Measurements from ENCODE around the gene OR7A17. TPM values are rescaled to one million over a fixed set of nuclear protein-coding genes. Genes with fewer than 3 reads are reported as not detected.

OR7A17 gene
- total RNA-seq, 6 experiments from 2014 or later, result not detected

DNA sequence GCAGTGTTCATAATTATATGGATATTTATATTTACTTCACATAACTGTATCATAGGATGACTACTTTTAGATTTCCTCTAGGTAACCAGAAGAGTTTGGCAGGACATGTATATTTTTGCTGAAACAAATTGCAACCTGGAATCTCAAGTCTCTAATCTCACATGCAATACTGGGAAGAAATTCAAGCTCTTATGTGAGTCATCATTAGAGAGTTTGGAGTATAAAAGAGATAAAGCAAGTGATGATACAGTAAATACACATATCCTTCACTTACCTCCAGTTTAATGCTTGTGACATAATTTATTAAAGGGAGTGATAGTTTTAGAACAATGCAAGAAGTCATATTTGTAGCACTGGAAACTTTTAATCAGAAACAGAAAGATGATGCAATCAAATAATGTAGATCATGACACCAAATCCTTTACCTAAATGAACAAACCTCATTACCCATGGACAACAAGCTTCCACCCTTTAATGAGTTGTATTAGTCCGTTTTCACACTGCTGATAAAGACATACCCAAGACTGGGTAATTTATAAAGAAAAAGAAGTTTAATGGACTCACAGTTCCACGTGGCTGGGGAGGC, 15.8 kb upstream of the OR7A17 start:
- H3K4me1 Mint-ChIP-seq (ENCODE audit: low read depth), result no peaks in the 10 kb centered on the region
- peaks cover 4% of the 10 kb centered on the region; the same call in 1 of the 2 replicates for H3K27me3 Mint-ChIP-seq (ENCODE audit: insufficient read depth)
- TF ChIP-seq CTCF (IDR thresholded peaks at IDR 0.05), result no peak
- no peaks in the 10 kb centered on the region for H3K36me3 Mint-ChIP-seq (ENCODE audit: low read depth)
- no peak overlapping the region for H3K27ac Mint-ChIP-seq
- no peak for DNase-seq
- H3K4me3 Mint-ChIP-seq, result no peak overlapping the region
- no peaks in the 10 kb centered on the region for H3K9me3 Mint-ChIP-seq

DNA sequence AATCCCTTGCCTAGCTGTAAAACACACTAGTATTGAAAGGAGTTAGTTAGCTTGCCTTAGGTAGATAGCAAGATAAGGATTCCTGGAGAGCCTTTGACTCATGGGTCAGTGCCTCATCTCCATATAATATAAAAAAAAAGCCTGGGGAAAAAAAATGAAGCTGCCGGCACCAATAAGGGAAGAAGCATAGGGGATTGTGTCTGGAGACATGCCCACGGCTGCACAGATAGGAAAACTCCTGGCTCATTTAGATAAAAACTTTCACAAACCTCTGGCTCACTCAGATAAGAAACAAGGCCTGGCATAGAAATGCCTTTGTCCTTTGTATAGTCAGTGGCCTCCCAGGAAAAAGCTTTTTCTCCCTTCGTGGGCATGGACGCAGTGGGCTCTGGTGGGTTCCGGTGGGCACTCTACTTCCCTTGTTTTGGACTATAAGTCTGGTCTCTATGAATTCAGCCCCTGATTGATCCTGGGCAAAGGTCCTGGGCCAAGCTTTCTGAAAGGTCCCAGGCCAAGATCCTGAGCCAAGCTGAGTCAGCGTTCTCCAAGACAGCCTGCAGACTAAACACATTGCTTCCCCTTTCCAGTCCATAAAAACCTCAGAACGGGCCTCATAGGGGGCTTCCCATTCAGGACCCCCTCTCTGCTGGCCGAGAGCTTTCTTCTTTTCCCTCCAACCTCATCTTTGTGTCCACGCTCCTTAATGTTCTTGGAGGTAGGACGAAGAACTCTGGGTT, 4.9 kb upstream of the OR7A17 start:
- TF ChIP-seq CTCF (IDR thresholded peaks at IDR 0.05), result no peak
- peaks cover 8% of the 10 kb centered on the region for H3K4me1 Mint-ChIP-seq (ENCODE audit: low read depth)
- H3K27ac Mint-ChIP-seq, result no peak overlapping the region
- H3K27me3 Mint-ChIP-seq (ENCODE audit: insufficient read depth), result peaks cover 5% of the 10 kb centered on the region
- no peaks in the 10 kb centered on the region for H3K9me3 Mint-ChIP-seq
- no peaks in the 10 kb centered on the region for H3K36me3 Mint-ChIP-seq (ENCODE audit: low read depth)
- H3K4me3 Mint-ChIP-seq, result no peak overlapping the region
- no peak for DNase-seq

DNA sequence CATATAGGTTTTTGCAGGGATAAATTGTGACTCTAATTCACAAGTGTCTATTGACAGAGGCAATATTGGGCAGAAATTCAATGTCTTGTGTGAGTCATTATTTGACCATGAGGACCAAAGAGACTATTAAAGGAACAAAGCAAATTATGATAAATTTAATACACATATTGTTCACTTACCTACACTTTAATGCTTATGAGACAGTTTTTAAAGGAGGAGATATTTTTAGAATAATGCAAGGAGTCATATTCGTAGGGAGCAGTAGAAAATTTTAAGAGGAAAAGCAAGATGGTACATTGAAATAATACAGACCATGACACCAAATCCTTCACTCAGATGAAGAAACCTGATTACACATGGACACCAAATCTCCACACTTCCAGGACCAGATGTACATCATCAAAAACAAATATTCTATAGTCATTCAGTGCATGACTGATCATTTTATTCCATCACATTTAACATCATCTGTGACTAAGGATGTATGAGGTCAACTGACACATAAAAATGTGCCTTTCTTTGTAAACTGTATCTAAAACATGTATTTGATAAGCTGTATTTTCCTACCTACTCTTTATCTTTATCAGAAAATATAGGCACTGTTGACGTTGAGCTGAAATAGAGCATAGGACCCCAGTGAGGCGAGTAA, 4.2 kb upstream of the OR7A17 start:
- no peaks in the 10 kb centered on the region for H3K9me3 Mint-ChIP-seq
- H3K4me3 Mint-ChIP-seq, result no peak overlapping the region
- TF ChIP-seq CTCF (IDR thresholded peaks at IDR 0.05), result no peak
- H3K27me3 Mint-ChIP-seq (ENCODE audit: insufficient read depth), result peaks cover 5% of the 10 kb centered on the region
- H3K27ac Mint-ChIP-seq, result no peak overlapping the region
- H3K4me1 Mint-ChIP-seq (ENCODE audit: low read depth), result peaks cover 8% of the 10 kb centered on the region
- H3K36me3 Mint-ChIP-seq (ENCODE audit: low read depth), result no peaks in the 10 kb centered on the region
- no peak for DNase-seq

DNA sequence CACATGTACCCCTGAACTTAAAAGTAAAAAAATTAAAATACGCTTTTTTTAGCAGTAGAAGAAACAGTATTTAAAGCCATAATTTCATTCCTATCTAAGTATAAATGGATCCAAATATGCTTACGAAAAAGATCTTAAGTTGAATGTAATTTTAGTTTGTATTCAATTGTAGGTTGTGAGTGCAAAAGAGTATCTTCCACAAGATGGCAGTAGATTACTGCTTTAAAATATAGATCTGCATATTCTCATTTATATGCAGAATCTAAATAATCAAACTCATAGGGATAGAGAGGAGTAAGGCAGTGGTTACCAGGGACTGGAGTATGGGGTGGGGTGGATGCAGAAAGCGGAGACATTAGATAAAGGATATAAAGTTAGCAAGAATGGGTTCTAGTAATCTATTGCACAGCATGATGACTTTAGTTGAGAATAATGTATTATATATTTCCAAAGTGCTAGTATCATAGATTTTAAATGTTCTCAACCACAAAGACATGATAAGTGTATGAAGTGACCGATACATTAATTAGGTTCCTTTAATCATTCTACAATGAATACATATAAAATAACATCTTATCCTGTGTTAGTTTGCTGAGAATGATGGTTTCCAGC, 14.2 kb downstream of the OR7A17 start:
- no peaks in the 10 kb centered on the region for H3K4me1 Mint-ChIP-seq (ENCODE audit: low read depth)
- H3K9me3 Mint-ChIP-seq, result no peaks in the 10 kb centered on the region; the same call in 1 of the 2 replicates

More for the DNA sequence above, 14.2 kb downstream of the OR7A17 start:
- no peak for DNase-seq
- H3K4me3 Mint-ChIP-seq, result no peak overlapping the region
- H3K27ac Mint-ChIP-seq, result no peak overlapping the region
- H3K27me3 Mint-ChIP-seq (ENCODE audit: insufficient read depth), result no peaks in the 10 kb centered on the region
- H3K36me3 Mint-ChIP-seq (ENCODE audit: low read depth), result no peaks in the 10 kb centered on the region
- peak; percentile 77 for TF ChIP-seq CTCF (IDR thresholded peaks at IDR 0.05)
